Suprapubic skin (tissue), 3 donors: Measurements from ENCODE around the gene LRRC38.

ENCODE experiments used
- POLR2A ChIP-seq, 2 donors: fragments of 450-650 bp; IDR thresholded peaks; one replicate each; pipeline ENCODE4 v1.6.1; 2017; ENCODE audit warnings: antibody characterized with exemption in 2 of 2, mild to moderate bottlenecking in 2 of 2, moderate library complexity in 2 of 2
- TF ChIP-seq, protein P1 (sequence below), 2 donors: fragments of 200-600 bp in 1 of 2; fragments of 450-650 bp in 1 of 2; sonication (generic) in 1 of 2; IDR thresholded peaks; one replicate each; pipeline ENCODE4 v1.5.1; 2016 to 2019; ENCODE audit warnings: antibody characterized with exemption in 2 of 2, mild to moderate bottlenecking in 1 of 2, moderate library complexity in 1 of 2

DNA sequence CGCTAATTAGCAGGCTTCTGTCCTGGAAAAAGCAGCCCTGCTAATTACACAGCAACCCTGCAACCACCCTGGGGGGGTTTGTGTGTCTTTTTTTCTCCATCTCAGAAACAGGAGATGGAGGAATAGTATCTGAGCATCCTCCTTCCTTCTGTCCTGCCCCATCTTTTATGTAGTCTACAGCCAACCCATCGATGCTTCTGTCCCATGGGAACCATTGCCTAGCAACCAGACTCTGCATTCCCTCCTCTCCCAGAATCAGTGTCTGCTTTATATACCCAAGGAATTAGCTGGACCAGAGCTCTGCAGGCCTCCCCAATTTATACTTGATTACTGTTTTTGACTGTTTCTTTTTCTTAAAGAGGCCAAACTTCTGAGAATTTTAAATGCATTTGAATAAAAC, 35.1 kb downstream of the LRRC38 start:
- TF ChIP-seq, protein P1, sequence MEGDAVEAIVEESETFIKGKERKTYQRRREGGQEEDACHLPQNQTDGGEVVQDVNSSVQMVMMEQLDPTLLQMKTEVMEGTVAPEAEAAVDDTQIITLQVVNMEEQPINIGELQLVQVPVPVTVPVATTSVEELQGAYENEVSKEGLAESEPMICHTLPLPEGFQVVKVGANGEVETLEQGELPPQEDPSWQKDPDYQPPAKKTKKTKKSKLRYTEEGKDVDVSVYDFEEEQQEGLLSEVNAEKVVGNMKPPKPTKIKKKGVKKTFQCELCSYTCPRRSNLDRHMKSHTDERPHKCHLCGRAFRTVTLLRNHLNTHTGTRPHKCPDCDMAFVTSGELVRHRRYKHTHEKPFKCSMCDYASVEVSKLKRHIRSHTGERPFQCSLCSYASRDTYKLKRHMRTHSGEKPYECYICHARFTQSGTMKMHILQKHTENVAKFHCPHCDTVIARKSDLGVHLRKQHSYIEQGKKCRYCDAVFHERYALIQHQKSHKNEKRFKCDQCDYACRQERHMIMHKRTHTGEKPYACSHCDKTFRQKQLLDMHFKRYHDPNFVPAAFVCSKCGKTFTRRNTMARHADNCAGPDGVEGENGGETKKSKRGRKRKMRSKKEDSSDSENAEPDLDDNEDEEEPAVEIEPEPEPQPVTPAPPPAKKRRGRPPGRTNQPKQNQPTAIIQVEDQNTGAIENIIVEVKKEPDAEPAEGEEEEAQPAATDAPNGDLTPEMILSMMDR (IDR thresholded peaks at IDR 0.05) = no peak
- no peak for TF ChIP-seq POLR2A (IDR thresholded peaks at IDR 0.05)
